Measurements from ENCODE around the gene CCDC6.
"Not testable (repeated sequence)": the region's sequence is repeated elsewhere in the genome, so short reads cannot be mapped to it uniquely, and the experiment has no call there.

The CCDC6 gene

DNA sequence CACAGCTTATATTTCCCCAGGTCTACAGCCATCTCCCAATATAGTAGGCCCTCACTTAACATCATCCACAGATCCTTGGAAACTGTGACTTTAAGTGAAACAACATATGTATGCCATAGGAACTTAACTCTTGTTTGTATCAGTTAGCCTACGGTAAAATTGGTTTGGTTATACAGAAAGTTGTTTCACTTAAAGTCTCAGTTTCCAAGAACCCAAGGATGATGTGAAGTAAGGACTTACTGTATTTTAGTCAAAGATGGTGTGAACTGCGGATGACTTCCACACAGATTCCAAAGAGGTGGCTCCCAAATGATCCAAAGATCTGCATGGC, 96.7 kb downstream of the CCDC6 start:
- DNase-seq (ENCODE audit: low spot score), result no peak

- DNase-seq (ENCODE audit: low spot score), result peak; percentile 80
Observed at GRCh38 chr10:59808896-59809643, 97.3 kb downstream of the CCDC6 start.

DNA sequence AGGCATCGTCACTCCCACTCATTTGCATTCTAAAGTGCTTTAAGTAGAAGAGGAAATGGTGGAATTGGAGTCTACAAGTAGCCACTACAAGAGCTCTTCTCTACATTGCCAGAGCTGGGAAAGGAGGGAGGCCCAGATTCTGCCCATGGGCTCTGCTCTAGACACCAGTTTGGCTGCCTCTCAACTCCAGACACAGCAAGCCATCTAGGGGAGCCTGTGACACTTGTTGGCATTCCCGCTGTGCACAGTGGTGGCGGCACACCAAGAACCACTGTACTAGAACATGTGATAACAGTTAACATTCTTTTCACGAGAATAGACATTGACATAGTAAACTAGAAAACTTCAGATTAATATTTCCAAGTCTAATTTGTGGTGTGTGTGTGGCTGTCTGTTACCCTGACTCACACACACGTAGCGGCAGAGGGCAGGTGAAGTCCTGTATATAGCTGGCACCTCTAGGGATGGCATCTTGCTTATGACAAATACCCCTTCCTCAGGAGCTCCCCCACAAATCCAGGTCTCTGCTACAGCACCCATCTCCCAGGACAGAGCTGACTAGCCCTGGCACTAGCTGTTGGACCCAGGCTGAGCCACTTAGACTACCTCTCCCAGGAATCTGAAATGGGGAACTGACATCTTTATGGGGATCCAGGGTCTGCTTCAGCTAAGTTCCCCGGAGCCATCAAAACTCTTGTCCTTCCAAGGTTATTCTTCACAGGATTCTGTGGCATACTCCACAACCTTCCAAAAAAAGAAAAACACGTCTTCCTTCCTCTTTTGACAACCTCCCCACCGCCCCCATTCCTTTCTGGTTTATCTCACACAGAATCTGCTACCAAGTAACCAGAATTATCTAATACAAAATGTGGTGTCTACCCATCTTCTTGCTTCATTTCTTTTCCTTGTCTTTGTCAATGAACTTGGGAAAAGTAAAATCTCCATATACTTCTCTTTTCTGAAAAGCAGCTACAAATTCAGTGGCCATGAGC, 98.4 kb downstream of the CCDC6 start:
- no peak for DNase-seq (ENCODE audit: low spot score)

- DNase-seq (ENCODE audit: low spot score), result peak; percentile 67
Observed at GRCh38 chr10:59805014-59805413, 101.3 kb downstream of the CCDC6 start.

GRCh38 chr10:59804220-59804619, 102.1 kb downstream of the CCDC6 start:
- no peak for DNase-seq (ENCODE audit: low spot score)

DNA sequence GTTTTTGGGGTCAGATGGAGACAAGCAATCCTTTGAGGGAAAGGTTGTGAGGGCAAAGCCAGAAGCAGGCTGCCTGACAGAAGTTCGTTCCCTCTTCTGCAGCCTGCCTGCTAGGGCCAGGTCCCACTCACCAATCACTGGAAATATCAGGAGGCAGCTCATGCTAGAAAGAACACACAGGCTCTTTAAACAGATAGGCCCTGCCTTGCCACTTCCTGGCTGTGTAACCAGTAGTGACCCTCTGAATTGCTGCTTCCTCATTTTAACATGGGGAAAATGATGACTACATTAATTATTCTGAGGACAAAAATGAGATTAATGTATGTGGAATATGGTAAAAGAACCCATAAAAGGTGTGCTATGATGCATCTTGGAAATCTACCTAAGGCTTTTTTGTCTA, 102.6 kb downstream of the CCDC6 start:
- DNase-seq (ENCODE audit: low spot score), result no peak

DNA sequence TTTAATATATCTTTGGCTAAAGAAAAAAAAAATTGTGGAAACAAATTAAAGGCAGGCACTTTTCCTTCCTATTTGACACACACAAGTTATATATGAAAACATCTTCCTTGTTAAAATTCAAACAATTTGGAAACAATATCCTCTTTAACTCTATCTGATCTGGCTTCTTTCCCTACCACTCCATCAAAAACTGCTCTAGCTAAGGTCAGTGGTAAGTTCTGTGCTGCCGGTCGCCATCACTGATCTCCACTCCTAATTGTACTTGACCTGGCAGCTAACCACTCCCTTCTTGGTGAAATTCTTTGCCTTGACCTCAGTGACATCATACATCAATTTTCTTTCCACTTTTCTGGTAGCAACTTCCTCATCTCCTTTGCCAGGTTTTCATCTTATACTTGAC, 105.2 kb downstream of the CCDC6 start:
- DNase-seq (ENCODE audit: low spot score), result no peak

DNA sequence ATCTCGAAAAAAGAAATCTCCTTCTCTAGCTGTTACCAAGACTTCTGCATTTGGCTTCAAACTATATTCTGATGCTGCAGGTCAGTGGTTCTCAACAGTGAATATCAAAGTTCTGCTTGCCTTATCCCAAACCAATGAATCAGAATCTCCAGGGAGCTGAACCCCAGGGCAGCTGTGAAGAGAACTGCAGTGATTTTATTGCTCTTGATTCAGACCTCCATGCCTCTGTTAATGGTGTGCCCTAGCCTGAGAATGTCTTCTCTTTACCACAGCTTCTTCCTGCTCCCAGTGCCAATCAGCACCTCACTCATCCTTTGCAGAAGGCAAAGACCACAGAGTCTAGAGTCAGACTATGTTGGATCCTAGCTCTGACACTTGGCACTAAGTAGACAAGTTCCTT, 106.9 kb downstream of the CCDC6 start:
- DNase-seq (ENCODE audit: low spot score), result no peak

GRCh38 chr10:59793919-59794318, 112.4 kb downstream of the CCDC6 start:
- peak; percentile 69 for DNase-seq (ENCODE audit: low spot score)

GRCh38 chr10:59792812-59793211, 113.5 kb downstream of the CCDC6 start:
- no peak for DNase-seq (ENCODE audit: low spot score)

DNA sequence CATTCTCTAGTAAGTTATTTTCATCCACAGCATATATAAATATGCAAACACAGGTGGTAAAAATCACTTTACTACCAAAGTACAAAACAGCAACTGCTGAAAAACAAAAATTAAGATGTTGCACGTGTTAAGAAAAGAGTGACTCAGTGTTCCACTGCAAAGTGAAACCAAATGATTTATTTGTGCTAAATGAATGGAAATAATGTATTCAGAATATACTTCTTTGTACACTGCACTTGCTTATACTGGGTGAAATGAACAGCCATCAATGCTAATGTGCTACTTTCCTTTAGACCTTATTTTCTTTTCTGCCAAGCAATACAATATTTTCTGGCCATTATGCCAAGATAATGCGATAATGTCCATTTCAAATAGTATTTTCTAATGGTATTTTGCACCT, 114.8 kb downstream of the CCDC6 start:
- DNase-seq (ENCODE audit: low spot score), result no peak

GRCh38 chr10:59790080-59790479, 116.3 kb downstream of the CCDC6 start:
- not testable (repeated sequence) for DNase-seq (ENCODE audit: low spot score)

GRCh38 chr10:59788914-59789313, 117.4 kb downstream of the CCDC6 start:
- not testable (repeated sequence) for DNase-seq (ENCODE audit: low spot score)

- not testable (repeated sequence) for DNase-seq (ENCODE audit: low spot score)
Observed at GRCh38 chr10:59787032-59787431, 119.3 kb downstream of the CCDC6 start.

DNA sequence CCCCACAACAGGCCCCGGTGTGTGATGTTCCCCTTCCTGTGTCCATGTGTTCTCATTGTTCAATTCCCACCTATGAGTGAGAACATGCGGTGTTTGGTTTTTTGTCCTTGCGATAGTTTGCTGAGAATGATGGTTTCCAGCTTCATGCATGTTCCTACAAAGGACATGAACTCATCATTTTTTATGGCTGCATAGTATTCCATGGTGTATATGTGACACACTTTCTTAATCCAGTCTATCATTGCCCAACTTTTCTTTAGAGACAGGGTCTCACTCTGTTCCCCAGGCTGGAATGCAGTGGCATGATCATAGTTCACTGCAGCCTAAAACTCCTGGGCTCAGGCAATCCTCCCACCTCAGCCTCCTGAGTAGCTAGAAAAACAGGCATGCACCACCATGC, 120.9 kb downstream of the CCDC6 start:
- DNase-seq (ENCODE audit: low spot score), result not testable (repeated sequence)

DNA sequence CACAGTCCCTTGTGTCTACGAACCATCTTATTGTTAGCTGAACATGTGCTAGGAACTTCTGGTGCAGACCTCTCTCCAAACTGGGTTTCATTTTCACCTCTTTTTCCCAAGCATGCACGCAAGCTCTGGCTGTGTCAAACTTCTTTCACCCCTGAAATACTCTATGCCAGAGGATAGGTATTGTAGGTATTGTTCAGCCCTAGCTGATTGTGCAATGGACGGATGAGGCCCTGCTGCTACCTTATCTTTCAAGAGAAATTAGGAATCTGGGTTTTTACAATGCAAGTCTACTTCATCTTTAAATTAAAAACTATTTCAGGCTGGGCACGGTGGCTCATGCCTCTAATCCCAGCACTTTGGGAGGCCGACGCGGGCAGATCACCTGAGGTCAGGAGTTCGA, 124.8 kb downstream of the CCDC6 start:
- no peak for DNase-seq (ENCODE audit: low spot score)

DNA sequence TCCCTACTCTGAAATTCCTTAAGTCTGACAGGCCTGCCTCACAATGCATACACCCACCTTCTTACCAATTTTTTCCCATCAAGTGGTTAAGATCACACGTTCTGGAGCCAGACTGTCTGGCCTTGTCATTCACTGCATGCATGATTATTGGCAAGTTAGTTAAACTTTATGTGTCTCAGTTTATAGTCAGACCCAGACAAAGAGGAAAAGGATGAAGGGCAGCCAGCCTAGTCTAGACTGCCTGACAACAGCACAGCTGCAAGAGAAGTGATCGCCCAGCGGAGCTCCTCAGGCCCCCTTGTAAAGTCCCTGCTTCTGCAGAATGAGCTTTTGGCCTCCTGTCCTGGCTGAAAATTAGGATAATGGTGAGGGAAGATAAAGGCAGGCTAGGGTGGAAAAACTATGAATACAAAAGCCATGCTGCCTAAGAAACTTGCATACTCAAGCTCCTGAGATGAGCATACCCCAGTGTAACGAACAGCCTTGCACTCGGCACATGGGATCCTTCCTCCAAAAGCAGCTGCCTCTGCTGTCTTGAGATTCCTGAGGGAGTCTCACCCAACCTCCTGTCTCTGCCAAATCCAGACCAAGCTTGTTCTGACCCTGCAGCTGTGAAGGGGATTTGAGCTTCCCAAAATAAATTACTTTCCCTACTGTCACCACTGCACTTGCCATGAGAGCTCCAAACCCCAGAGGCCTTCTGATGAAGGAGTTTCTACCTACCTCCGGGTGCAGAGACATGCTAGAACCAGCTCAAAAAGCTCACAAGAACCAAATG, 126.4 kb downstream of the CCDC6 start:
- DNase-seq (ENCODE audit: low spot score), result peak; percentile 81

DNA sequence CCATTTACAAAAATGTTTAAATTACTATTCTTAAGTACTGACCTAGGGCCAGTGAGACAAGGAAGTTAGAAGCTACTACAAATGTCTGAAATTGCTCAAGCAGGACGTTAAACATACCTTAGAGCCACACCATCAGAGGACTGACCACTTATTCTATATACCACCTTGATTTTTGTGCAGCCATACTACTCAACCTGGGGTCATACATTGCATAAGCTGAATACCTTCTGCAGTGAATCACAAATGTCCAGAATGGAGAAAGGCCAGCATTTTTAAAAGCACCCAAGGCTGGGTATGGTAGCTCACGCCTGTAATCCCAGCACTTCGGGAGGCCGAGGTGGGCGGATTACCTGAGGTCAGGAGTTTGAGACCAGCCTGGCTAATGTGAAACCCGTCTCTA, 131.9 kb downstream of the CCDC6 start:
- DNase-seq (ENCODE audit: low spot score), result no peak

DNA sequence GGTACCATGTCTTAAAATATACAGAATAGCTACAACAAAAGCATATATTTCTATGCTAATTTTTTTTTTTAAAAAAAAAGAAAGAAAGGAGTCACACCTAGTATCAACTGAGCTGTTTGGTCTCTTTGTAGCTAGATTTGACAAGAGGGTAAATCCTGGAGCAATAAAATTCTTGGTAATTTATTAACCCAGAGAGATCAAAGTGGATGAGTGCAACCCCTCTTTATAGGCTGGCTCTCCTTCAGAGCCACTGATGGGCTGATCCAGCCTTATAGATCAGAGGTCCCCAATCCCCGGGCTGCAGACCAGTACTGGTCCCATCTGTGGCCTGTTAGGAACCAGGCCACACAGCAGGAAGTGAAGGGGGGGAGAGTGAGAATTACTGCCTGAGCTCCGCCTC, 133.3 kb downstream of the CCDC6 start:
- DNase-seq (ENCODE audit: low spot score), result no peak

DNA sequence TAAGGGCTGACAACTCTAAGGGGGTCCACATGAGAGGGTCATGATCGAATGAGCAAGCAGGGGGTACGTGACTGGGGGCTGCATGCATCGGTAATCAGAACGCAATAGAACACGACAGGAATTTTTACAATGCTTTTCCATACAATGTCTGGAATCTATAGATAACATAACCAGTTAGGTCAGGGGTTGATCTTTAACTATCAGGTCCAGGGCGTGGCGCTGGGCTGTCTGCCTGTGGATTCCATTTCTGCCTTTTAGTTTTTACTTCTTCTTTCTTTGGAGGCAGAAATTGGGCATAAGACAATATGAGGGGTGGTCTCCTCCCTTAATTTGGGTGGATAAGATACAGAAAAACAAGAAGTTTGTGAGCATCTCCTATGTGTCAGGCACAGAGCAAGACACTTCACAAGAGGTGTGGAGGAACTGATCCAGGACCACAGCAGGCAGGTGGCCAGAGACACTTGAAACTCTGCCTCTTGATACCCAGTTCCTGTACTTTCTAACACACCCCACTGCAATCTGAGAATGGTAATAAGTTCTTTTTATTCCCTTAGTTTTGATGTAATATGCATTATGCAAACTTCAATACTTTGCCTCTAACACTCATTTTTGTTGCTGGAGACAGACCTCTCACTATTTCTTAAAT, 135.1 kb downstream of the CCDC6 start:
- DNase-seq (ENCODE audit: low spot score), result no peak

- no peak for DNase-seq (ENCODE audit: low spot score)
Observed at GRCh38 chr10:59770689-59771088, 135.7 kb downstream of the CCDC6 start.

DNA sequence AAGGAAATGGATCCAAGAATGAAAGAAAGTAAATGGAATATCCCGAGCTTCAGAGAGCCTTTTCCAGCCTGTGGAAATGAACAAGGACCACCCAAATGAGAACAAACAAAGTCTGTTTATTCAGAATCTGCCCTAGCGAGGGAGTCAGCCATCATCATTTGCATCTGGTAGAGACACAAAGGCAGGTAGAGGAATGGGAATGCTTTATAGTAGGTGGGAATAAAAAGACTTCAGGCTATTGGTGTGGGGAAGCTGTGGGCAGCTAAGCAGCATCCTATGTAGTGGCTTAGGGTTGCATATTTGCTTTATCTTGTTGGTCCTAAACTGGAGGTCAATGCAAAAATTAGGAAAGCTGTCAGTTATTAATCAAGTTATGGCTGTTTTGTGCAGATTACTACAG, 143.9 kb downstream of the CCDC6 start:
- no peak for DNase-seq (ENCODE audit: low spot score)

Measured in kidney tubule cell (primary cell).